22Rv1 (cell line): ENCODE measurements around the gene THAP8.

ENCODE experiments used
- ZFX ChIP-seq: fragments of 450-650 bp; IDR thresholded peaks from 2 replicates; pipeline ENCODE4 v1.6.1; 2017; ENCODE audit warnings: antibody characterized with exemption, borderline replicate concordance
- TF ChIP-seq, protein P1 (sequence below): fragments of 450-650 bp; IDR thresholded peaks from 2 replicates; pipeline ENCODE4 v1.5.1; 2017; ENCODE audit warnings: mild to moderate bottlenecking

DNA sequence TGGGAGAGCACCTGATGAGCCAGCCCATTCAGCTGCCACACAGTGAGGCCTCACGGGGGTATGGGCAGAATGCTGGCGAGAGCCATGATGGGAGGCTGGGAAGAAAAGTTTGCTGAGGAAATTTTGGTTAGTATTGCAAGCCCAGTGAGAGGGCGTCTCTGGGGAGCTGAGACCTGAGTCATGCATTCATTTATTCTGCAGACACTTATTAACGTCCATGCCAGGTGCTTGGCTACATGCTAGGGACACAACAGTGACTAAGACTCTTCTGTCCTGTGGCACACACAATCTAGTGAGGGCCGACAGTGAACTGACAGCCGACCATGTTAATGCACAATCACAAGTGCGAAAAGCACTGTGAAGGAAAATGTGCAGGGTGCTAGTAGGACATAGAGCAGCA lies 27.8 kb upstream of the THAP8 start:
- TF ChIP-seq, protein P1, sequence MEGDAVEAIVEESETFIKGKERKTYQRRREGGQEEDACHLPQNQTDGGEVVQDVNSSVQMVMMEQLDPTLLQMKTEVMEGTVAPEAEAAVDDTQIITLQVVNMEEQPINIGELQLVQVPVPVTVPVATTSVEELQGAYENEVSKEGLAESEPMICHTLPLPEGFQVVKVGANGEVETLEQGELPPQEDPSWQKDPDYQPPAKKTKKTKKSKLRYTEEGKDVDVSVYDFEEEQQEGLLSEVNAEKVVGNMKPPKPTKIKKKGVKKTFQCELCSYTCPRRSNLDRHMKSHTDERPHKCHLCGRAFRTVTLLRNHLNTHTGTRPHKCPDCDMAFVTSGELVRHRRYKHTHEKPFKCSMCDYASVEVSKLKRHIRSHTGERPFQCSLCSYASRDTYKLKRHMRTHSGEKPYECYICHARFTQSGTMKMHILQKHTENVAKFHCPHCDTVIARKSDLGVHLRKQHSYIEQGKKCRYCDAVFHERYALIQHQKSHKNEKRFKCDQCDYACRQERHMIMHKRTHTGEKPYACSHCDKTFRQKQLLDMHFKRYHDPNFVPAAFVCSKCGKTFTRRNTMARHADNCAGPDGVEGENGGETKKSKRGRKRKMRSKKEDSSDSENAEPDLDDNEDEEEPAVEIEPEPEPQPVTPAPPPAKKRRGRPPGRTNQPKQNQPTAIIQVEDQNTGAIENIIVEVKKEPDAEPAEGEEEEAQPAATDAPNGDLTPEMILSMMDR: no peak
- no peak for TF ChIP-seq ZFX
